ENCODE data around the gene CREBRF.
"Not testable (repeated sequence)": the region's sequence is repeated elsewhere in the genome, so short reads cannot be mapped to it uniquely, and the experiment has no call there.

DNA sequence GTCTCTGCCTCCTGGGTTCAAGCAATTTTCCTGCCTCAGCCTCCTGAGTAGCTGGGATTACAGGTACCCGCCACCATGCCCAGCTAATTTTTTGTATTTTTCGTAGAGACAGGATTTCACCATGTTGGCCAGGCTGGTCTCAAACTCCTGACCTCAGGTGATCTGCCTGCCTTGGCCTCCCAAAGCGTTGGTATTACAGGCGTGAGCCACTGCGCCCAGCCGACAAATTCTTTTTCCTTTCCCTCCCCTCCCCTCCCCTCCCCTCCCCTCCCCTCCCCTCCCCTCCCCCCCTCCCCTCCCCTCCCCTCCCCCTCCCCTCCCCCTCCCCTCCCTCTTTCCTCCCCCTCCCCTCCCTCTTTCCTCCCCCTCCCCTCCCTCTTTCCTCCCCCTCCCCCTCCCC lies 76.0 kb downstream of the CREBRF start:
- TF ChIP-seq SP1 (IDR thresholded peaks at IDR 0.05); FOXM1 (IDR thresholded peaks at IDR 0.05; ENCODE audit: borderline replicate concordance): not testable (repeated sequence)

All from HEK293T (cell line).